Calu3 (cell line): Measurements from ENCODE around the gene RASGRF2. TPM values are rescaled to one million over a fixed set of nuclear protein-coding genes. Genes with fewer than 3 reads are reported as not detected.

Experiments used
- BruUV-seq: library from RNA; stranded (reverse); fragments of 400-500 nt; replicated peaks from 2 replicates; lab custom pipeline; 2021; lab: Mats Ljungman, UMichigan
- CTCF ChIA-PET: fragments of 300-600 bp; sonication (Branson Sonifier 250); formaldehyde crosslinking; loops from one replicate; lab custom pipeline; 2022; ENCODE audit warnings: antibody characterized with exemption; lab: Charles Lee
- DNase-seq: peaks from one replicate; pipeline ENCODE4 v3.0.0; 2022
- H3K27ac Mint-ChIP-seq: one replicate; pipeline ENCODE4 v1.8.0; 2022; ENCODE audit warnings: mixed read lengths; ENCODE audit not compliant: unreplicated experiment
- H3K27me3 Mint-ChIP-seq: one replicate; pipeline ENCODE4 v1.8.0; 2022; ENCODE audit warnings: mixed read lengths; ENCODE audit not compliant: unreplicated experiment
- H3K36me3 Mint-ChIP-seq: one replicate; pipeline ENCODE4 v1.8.0; 2022; ENCODE audit warnings: mild to moderate bottlenecking, moderate library complexity, mixed read lengths; ENCODE audit not compliant: insufficient read depth, unreplicated experiment
- H3K4me1 Mint-ChIP-seq: one replicate; pipeline ENCODE4 v1.8.0; 2022; ENCODE audit warnings: mild to moderate bottlenecking, low read depth, mixed read lengths; ENCODE audit not compliant: unreplicated experiment
- H3K4me3 Mint-ChIP-seq: one replicate; pipeline ENCODE4 v1.8.0; 2022; ENCODE audit warnings: mild to moderate bottlenecking, low read depth, moderate library complexity, mixed read lengths; ENCODE audit not compliant: unreplicated experiment
- H3K9me3 Mint-ChIP-seq: one replicate; pipeline ENCODE4 v1.8.0; 2022; ENCODE audit warnings: low read depth, mixed read lengths; ENCODE audit not compliant: unreplicated experiment
- intact Hi-C: fragments of 100-400 bp; cut with micrococcal nuclease; formaldehyde crosslinking; loops from one replicate; pipeline ENCODE4 v1.10.0; 2022; ENCODE audit not compliant: unreplicated experiment
- total RNA-seq: library from RNA; stranded (reverse); gene quantifications from 2 replicates; pipeline ENCODE4 v1.2.3, GENCODE V29; 2022
- TF ChIP-seq, protein P1 (sequence below): fragments of 200-600 bp; IDR thresholded peaks from one replicate; pipeline ENCODE4 v1.8.0; 2022; ENCODE audit warnings: antibody characterized with exemption; ENCODE audit not compliant: unreplicated experiment

Gene RASGRF2
- total RNA-seq, 1 experiment from 2014 or later, result 27.7 TPM

- no peak for DNase-seq
- intact Hi-C loops, result loop anchor here (2.0 to 10.0 kb wide), 3 partner anchors 200 to 478 kb away; partner anchors contain the start of gene RASGRF2
- Mint-ChIP-seq H3K4me3 (no peak overlapping the region), H3K27me3 (no peaks in the 10 kb centered on the region), H3K36me3 (no peaks in the 10 kb centered on the region), H3K27ac (no peak overlapping the region), H3K4me1 (peaks cover 18% of the 10 kb centered on the region), H3K9me3 (no peaks in the 10 kb centered on the region)
- TF ChIP-seq, protein P1, sequence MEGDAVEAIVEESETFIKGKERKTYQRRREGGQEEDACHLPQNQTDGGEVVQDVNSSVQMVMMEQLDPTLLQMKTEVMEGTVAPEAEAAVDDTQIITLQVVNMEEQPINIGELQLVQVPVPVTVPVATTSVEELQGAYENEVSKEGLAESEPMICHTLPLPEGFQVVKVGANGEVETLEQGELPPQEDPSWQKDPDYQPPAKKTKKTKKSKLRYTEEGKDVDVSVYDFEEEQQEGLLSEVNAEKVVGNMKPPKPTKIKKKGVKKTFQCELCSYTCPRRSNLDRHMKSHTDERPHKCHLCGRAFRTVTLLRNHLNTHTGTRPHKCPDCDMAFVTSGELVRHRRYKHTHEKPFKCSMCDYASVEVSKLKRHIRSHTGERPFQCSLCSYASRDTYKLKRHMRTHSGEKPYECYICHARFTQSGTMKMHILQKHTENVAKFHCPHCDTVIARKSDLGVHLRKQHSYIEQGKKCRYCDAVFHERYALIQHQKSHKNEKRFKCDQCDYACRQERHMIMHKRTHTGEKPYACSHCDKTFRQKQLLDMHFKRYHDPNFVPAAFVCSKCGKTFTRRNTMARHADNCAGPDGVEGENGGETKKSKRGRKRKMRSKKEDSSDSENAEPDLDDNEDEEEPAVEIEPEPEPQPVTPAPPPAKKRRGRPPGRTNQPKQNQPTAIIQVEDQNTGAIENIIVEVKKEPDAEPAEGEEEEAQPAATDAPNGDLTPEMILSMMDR, result no peak
- CTCF ChIA-PET, result interaction anchor here (1.1 kb wide), 1 partner anchor 17 kb away, joined by 3 read pairs; no protein-coding TSS in a partner anchor
- BruUV-seq, result no TSS peak
Observed at GRCh38 chr5:81164476-81164875, 204.3 kb downstream of the RASGRF2 start.

DNA sequence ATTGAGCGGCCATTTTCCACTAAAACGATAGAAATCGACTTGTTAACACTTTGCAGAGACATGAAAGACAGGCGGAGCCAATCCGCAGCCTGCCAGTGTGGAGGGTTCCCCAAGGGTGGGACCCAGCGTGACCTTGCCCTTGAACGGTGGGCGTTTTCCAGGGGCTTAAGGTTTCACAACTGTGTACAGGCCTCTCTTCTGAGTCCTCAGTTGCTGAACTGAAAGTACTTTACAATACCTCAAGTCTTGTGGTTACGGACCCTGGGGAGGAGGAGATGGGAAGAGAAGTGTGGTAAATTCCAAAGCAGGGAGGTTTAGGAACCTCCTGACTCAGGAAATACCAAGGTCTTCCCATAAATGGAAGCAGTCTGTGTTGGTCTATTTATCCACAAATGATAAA, 204.8 kb downstream of the RASGRF2 start:
- Mint-ChIP-seq H3K27me3 (no peaks in the 10 kb centered on the region), H3K9me3 (no peaks in the 10 kb centered on the region), H3K4me1 (peaks cover 18% of the 10 kb centered on the region), H3K4me3 (no peak overlapping the region), H3K36me3 (no peaks in the 10 kb centered on the region), H3K27ac (no peak overlapping the region)
- intact Hi-C loops, result loop anchor here (2.0 to 10.0 kb wide), 3 partner anchors 200 to 478 kb away; partner anchors contain the start of gene RASGRF2
- no peak for DNase-seq
- TF ChIP-seq, protein P1, result no peak
- CTCF ChIA-PET, result interaction anchor here (0.6 to 1.2 kb wide), 2 partner anchors 57 to 1927 kb away, joined by 4 to 6 read pairs; no protein-coding TSS in a partner anchor
- no TSS peak for BruUV-seq

DNA sequence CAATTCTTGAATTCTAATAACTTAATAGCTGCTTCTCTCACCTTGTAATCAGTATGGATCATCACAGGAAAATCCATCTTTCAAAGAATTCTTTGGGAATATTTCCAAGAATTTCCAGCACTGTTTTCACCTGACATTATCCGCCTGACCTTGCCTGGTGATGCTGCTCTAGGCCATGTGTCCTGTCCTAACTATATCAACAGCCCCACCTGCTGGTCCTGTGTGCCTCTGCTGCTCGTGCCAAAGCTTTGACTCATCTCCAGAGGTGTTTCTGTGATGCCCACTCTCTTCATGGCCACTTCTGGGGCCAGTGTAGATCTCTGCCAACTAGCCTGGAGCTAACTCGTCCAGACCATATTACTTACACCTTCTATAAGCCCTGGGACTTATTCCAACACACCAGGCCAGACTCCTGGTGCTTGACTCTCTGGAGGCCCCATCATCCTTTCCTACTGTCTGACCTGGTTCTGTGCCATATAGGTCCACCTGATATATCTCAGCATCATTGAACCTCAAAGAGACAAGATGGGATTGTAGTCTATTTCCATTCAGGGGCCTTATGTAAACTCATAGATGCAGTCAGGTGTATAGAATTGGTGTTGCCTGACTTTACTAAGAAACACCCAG, 205.4 kb downstream of the RASGRF2 start:
- DNase-seq, result peak; percentile 83
- TF ChIP-seq, protein P1, result peak; percentile 77
- intact Hi-C loops, result loop anchor here (2.0 to 10.0 kb wide), 3 partner anchors 201 to 479 kb away; partner anchors contain the start of gene RASGRF2
- Mint-ChIP-seq H3K4me3 (no peak overlapping the region), H3K36me3 (no peaks in the 10 kb centered on the region), H3K27me3 (no peaks in the 10 kb centered on the region), H3K4me1 (peaks cover 18% of the 10 kb centered on the region), H3K9me3 (no peaks in the 10 kb centered on the region), H3K27ac (no peak overlapping the region)
- BruUV-seq, result no TSS peak
- CTCF ChIA-PET, result interaction anchor here (0.6 to 1.2 kb wide), 2 partner anchors 57 to 1927 kb away, joined by 4 to 6 read pairs; no protein-coding TSS in a partner anchor

- H3K4me3 Mint-ChIP-seq, result no peak overlapping the region
- DNase-seq, result no peak
- CTCF ChIA-PET, result interaction anchor here (1.1 kb wide), 1 partner anchor 30 kb away, joined by 3 read pairs; no protein-coding TSS in a partner anchor
- peaks cover 18% of the 10 kb centered on the region for H3K4me1 Mint-ChIP-seq
- intact Hi-C loops, result loop anchor here (10.0 kb wide), 2 partner anchors 202 to 452 kb away; partner anchors contain the start of gene RASGRF2
- no peaks in the 10 kb centered on the region for H3K36me3 Mint-ChIP-seq
- TF ChIP-seq, protein P1, result no peak
- no TSS peak for BruUV-seq
- no peak overlapping the region for H3K27ac Mint-ChIP-seq
- no peaks in the 10 kb centered on the region for H3K27me3 Mint-ChIP-seq
- no peaks in the 10 kb centered on the region for H3K9me3 Mint-ChIP-seq
Observed at GRCh38 chr5:81166430-81166829, 206.3 kb downstream of the RASGRF2 start.
